Activated CD4-positive, alpha-beta T cell treated with anti-CD3 and anti-CD28 coated beads for 48 hours (primary cell): ENCODE results near the gene PAGE3.

Experiments used
- DNase-seq: peaks from one replicate; pipeline ENCODE4 v3.0.0-alpha.2; 2020

PAGE3 gene, protein sequence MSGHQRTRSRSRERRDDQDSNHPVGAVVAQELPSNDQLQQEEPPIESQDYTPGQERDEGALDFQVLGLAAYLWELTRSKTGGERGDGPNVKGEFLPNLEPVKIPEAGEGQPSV

DNA sequence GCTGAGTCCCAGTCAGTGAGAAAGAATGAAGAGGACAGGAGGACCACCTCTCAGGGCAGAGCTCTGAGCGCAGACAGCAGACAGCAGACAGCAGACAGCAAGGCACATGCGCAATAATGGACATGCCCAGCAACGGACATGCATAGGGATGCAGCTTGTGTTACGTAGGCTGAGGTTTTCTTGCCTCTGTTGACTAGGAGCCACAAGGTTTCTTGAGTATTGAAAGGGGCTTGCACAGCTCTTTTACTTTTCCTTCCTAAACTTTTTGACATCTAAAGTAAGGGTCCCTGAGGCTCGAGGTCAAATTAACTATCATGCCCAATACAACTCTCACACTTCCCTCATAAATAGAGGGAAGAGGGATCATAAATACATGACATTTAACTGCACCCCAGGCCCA lies at the start of gene PAGE3:
TSS of gene PAGE3 (minus strand) at position 101 of the 400 bp plus-strand sequence. CDS start 1,013 bp downstream, outside the sequence.
- no peak for DNase-seq

- DNase-seq, result no peak
Measured at GRCh38 chrX:55312655-55313054, 47.9 kb upstream of the PAGE3 start.

GRCh38 chrX:55290963-55291362 lies 26.2 kb upstream of the PAGE3 start:
- no peak for DNase-seq

DNA sequence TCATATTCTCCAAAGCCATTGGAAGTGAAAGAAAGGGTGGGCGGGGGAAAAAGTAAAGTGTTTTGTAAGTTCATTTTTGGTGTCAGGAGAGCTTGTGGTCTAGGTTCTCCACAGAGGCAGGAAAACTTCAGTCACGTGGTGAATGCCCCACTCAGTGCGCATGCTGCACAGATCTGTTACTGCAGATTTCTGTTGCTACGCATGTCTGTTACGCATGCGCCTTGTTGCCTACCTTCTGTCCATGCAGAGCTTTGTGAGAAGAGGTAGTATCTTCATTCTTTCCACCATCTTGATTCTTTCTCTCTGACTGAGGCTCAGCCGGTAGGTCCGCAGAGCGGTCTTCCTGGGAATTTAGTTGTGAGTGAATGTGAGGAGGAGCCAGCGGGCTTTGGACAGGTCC lies 15.1 kb upstream of the PAGE3 start:
- no peak for DNase-seq

DNA sequence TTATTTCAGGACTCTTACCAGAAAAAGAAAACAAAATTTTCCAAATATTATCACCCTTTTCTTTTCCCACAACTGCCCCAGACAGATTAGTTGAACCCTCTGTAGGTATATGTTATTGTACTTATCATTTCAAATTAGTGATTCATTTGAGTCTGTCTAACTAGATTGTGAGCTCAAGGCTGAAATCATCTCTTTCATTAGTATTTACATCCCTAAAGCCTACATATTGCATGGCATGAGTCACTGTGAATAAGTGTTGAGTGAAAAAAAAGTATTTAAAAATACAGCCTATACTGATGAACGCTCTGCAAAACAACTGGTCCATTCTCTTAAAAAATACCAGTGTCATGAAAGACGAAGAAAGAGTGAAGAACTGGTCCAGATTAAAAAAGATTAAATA lies 3.9 kb downstream of the PAGE3 start:
- DNase-seq, result no peak

- no peak for DNase-seq
Measured at GRCh38 chrX:55253528-55253927, 11.2 kb downstream of the PAGE3 start.

GRCh38 chrX:55240788-55241340 lies 23.9 kb downstream of the PAGE3 start:
- DNase-seq, result no peak

DNA sequence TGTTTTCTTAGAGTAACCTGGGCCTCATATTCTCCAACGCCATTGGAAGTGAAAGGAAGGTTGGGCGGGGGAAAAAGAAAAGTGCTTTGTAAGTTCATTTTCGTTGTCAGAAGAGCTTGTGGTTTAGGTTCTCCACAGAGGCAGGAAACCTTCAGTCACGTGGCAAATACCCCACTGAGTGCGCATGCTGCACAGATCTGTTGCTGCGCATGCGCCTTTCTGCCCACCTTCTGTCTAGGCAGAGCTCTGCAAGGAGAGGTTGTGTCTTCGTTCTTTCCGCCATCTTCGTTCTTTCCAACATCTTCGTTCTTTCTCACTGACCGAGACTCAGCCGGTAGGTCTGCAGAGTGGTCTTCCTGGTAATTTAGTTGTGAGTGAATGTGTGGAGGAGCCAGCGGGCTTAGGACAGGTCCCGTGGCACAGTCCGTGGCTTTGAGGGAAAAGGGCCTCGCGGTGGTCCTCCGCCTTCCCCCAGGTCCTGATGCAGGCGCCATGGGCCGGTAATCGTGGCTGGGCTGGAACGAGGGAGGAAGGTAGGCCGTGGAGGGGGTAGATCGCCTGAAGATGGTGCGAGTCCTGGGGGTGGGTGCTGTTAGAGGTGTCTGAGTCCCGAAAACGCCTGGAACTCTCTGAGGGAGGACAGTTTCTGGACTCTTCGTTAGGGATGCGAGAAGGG lies 44.5 kb downstream of the PAGE3 start, which contains the start of gene PAGE5:
TSS of gene PAGE5 (plus strand) at position 228 of the 676 bp plus-strand sequence. CDS start 1,037 bp downstream, outside the sequence.
- DNase-seq, result peak; percentile 3

DNA sequence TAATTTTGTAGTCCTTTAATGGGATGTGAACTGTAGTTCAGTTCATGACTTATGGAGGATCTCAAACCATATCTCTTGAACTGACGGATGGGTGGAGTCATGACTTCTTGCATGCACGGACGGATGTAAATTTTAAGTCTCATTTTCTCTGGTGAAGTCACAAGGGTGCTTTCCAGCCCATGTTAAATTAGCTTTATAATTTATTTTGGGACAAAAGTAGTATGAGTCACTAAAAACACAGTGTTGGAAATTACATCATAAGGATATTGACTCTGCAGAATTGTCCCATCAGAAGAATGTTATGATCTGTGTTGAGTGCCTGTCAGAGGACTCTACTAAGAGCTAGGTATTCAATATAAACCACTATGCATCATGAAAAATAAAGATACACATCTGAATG lies 51.3 kb downstream of the PAGE3 start:
- DNase-seq, result no peak

DNA sequence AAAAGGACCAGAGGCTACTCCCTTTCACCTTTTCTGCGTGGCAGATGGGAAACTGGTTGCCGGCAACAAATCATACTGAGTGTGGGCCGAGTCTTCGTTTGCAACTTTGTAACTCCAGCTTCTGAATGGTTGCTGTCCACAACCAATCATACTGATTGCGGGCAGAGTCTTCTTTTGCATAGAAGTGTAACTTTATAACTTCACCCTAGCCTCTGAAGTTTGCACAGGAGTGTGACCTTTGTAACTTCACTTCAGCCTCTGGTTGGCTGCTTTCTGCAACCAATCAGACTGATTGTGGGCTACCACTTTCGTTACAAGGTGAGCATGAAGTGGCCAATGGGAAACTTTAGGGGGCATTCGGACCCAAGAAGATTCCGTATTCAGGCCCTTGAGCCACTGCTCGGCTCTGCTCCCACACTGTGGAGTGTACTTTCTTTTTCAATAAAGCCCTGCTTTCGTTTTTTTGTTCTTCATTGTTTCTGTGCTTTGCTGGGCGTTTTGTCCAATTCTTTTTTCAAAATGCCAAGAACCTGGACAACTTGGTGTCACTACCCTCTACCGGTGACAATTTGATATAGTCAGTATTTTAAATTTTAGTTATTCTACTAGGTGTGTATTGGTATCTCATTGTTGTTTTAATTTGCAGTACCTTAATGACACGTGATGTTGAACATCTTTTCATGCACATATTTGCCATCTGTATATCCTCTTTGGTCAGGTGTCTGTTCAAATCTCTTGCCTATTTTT lies 53.6 kb downstream of the PAGE3 start:
- DNase-seq, result no peak
